GM21381 (cell line): ENCODE data around the gene KLF1.
"Not testable (repeated sequence)": the region's sequence is repeated elsewhere in the genome, so short reads cannot be mapped to it uniquely, and the experiment has no call there.

Source experiments
- ATAC-seq: cut with Tn5 transposase; IDR thresholded peaks from one replicate; pipeline ENCODE4 v1.9.1; 2021; ENCODE audit warnings: mild to moderate bottlenecking, moderate library complexity; ENCODE audit not compliant: unreplicated experiment

KLF1 gene

GRCh38 chr19:12868540-12869112, 18.4 kb downstream of the KLF1 start:
- no peak for ATAC-seq

- ATAC-seq: no peak
Observed at GRCh38 chr19:12867120-12868099, 19.6 kb downstream of the KLF1 start.

GRCh38 chr19:12866416-12867119, 20.4 kb downstream of the KLF1 start:
- ATAC-seq: no peak

DNA sequence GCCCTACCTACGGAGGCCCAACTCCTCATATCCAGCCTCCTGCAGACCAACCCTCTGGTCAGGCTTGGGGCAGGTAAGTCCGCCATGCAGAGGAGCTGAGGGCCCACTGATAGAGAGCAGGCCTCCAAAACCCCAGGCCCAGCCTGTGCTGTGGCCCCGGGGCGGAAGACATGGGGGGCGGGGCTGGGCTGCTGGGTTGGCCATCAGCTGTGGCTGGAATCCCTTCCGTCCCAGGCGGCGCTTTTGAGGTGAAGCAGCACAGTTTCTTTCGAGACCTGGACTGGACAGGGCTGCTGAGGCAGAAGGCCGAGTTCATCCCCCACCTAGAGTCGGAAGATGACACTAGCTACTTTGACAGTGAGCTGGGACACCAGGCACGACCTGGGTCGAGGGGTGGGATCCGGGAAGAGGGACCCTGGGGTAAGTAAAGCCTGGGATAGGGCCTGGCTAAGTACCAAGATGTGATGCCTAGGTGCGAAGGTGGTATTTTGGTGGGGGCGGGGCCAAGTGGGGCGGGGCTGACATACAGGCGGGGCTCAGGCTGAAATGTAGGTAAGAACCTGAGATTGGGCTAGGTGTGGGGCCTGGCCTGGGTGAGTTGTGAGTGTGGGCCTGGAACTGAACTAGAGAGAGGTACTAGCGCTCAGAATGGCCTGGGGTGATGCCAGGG, 21.1 kb downstream of the KLF1 start:
- ATAC-seq: no peak

GRCh38 chr19:12864721-12865715, 22.0 kb downstream of the KLF1 start:
- no peak for ATAC-seq

- no peak for ATAC-seq
Observed at GRCh38 chr19:12864143-12864542, 22.9 kb downstream of the KLF1 start.

GRCh38 chr19:12859546-12859945, 27.5 kb downstream of the KLF1 start:
- no peak for ATAC-seq

- ATAC-seq: no peak
Observed at GRCh38 chr19:12858041-12858928, 28.7 kb downstream of the KLF1 start.

DNA sequence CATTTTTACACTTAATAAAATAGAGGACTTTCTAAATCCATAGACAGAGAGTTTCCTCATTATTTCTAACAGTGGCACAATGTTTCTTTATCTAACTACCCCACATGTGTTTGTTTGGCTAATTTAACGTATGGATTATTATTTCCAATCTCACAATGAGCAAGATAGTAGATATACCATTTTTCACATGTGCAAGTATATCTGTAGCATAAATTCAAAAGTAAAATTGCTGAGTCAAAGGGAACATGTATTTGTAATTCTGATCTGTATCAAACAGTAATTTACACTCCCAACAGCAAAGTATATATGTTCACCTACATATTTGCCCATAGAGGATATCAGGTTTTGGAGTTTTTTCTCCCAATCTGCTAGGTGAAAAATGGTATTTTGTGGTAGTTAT, 30.3 kb downstream of the KLF1 start:
- ATAC-seq: no peak

DNA sequence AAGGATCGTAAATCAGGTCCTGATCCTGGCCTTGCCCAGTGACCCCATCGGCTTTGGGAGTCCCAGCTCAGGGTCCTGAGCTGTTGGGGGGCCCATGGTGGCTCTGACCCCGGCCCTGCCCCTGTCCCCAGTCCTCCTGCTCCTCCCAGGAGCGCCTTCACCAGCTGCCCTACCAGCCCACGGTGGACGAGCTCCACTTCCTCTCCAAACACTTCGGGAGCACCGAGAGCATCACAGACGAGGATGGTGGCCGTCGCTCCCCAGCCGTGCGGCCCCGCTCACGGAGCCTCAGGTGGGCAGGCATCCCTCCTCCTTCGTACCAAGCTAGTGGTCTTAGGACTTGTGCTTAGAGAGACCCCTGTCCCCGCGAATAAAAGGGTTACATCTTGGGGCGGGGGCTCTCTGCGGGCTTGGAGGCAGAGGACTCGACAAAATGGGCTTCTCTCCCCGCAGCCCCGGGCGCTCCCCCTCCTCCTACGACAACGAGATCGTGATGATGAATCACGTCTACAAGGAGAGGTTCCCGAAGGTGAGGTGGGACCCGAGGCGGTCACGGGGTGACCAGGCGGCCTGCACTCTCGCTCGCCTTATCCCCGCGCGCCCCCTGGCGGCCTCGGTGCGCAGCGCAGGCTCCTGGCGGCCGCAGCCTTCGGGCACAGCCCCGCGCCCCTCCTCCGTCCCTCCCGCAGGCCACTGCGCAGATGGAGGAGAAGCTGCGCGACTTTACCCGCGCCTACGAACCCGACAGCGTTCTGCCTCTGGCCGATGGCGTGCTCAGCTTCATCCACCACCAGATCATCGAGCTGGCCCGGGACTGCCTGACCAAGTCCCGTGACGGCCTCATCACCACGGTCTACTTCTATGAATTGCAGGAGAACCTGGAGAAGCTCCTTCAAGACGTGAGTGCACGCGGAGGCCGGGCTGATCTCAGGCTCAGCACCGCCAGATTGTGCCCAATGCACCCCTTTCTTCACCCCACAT, 39.6 kb downstream of the KLF1 start:
- no peak for ATAC-seq

DNA sequence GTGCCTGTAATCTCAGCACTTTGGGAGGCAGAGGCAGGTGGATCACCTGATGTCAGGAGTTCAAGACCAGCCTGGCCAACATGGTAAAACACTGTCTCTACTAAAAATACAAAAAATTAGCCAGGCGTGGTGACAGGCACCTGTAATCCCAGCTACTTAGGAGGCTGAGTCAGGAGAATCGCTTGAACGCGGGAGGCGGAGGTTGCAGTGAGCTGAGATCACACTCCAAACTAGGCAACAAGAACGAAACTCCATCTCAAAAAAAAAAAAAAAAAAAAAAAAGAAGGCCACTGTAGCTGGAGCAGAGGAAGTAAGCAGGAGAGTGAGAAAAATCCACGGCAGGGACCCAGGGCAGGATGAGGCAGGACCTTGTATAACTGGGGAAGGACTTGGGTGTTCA, 40.4 kb downstream of the KLF1 start:
- ATAC-seq: not testable (repeated sequence)

- ATAC-seq: no peak
Observed at GRCh38 chr19:12843999-12844732, 42.8 kb downstream of the KLF1 start.

DNA sequence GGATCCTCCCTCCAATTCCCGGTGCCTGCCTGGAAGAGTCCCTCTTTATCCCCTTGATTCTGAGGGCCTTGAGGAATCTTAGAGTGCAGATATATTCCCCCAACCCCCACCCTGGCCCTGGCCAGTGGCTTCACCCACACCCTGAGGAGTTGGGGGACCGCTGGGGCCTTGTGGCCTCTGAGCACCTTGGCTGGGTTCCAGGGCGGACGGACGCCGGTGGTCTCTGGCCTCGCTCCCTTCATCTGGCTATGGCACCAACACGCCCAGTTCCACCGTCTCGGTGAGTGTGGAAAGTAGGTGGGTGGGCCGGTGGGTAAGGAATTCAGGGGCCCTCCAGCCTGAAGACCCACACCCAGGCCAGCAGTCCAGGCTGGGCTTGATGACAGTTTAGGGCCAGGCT, 43.7 kb downstream of the KLF1 start:
- no peak for ATAC-seq

DNA sequence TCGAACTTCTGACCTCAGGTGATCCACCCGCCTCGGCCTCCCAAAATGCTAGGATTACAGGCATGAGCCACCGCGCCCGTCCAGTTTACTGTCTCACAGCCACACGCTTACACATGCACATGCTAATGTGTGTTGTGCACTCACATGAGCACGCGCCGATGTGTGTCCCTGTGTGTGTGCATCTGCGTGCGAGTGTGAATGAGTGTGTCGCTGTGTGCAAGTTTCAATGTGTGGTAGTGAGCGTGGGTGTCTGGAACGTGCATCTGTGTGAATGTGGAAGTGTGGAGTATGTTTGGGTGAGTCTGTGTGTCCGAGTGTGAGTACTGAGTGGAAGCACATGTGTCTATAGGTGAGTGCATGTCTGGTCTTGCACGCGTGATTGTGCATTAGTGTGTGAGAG, 44.5 kb downstream of the KLF1 start:
- no peak for ATAC-seq

DNA sequence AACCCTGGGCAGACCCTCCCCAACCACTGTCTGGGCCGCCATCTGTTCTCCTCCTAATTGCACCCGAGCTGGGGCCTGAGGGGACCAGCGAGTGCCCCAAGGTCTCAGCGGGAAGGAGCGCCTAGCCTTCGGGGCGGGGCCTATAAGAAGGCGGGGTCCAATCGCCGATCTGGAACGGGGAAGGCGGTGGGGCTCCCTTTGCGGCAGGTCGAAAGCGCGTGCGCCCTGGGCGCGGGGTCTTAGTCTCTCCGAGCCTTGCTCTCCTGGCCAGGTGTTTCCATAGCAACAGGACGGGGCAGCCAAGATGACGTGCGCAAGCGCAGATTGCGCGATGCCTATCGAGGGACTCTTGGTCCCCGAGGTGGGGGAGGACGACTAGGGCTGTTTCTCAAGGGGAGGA, 45.9 kb downstream of the KLF1 start:
- ATAC-seq: no peak

- ATAC-seq: no peak
Observed at GRCh38 chr19:12840091-12841079, 46.6 kb downstream of the KLF1 start.
